ENCODE measurements around the gene EDIL3. TPM values are rescaled to one million over a fixed set of nuclear protein-coding genes. Genes with fewer than 3 reads are reported as not detected.

EDIL3 gene
- total RNA-seq, 1 donor from 2014 or later, result 220 TPM

DNA sequence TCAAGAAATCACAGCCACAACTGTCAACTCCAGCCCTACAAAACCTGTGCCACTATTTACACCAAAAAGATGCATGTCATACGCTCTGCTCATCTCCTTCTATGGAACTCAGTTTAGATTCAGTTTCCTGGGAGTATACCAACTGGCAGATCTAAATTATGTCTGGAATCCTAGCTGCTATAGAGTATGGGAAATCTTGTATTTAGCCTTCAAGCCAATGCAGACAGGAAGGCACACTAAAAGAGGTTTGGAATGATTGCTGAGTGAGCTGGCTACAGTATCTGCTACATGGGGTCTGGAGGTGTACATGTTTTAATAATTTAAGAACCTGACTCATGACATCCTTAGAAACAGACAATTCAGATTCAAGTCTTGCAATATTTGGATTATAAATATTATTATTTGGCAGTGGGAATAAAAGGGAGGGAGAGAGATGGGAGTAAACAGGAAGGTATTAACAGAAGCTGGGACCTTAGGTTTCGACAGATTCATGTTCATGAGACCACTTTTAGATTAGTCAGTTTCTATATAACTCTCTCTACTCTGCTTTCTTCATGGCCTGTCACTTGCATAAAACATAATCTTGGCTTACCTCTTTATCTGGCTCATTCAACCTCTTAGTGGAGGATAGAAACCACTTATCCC, 485.2 kb downstream of the EDIL3 start:
- TF ChIP-seq, protein P1, sequence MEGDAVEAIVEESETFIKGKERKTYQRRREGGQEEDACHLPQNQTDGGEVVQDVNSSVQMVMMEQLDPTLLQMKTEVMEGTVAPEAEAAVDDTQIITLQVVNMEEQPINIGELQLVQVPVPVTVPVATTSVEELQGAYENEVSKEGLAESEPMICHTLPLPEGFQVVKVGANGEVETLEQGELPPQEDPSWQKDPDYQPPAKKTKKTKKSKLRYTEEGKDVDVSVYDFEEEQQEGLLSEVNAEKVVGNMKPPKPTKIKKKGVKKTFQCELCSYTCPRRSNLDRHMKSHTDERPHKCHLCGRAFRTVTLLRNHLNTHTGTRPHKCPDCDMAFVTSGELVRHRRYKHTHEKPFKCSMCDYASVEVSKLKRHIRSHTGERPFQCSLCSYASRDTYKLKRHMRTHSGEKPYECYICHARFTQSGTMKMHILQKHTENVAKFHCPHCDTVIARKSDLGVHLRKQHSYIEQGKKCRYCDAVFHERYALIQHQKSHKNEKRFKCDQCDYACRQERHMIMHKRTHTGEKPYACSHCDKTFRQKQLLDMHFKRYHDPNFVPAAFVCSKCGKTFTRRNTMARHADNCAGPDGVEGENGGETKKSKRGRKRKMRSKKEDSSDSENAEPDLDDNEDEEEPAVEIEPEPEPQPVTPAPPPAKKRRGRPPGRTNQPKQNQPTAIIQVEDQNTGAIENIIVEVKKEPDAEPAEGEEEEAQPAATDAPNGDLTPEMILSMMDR (IDR thresholded peaks at IDR 0.05; ENCODE audit: partially characterized antibody, unreplicated experiment), result no peak
- DNase-seq, result no peak
- Mint-ChIP-seq H3K27me3 (ENCODE audit: unreplicated experiment) (no peaks in the 10 kb centered on the region), H3K4me3 (ENCODE audit: unreplicated experiment) (no peak overlapping the region), H3K36me3 (ENCODE audit: unreplicated experiment) (no peaks in the 10 kb centered on the region), H3K9me3 (ENCODE audit: unreplicated experiment) (peaks cover 3% of the 10 kb centered on the region), H3K4me1 (ENCODE audit: low read depth, unreplicated experiment) (no peaks in the 10 kb centered on the region), H3K27ac (ENCODE audit: unreplicated experiment) (no peak overlapping the region)

DNA sequence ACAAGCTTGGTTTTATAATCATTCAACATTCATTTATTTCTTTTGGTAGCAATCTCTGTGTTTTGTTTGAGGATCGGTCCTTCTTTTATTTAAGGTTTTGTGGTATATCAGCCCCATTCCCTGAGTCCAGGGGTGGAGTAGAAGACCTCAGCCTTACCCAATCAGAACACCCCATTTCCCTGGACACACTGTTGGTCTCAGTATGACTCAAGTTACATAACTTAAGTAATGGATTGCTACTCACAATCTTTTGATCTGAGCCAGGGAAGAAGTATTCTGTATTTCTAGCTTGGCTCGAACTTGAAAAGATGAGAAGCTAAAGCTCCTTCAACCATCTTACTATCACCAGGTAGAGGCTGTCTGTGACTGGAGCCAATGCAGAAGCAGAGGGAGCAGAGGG, 488.8 kb downstream of the EDIL3 start:
- Mint-ChIP-seq H3K4me3 (ENCODE audit: unreplicated experiment) (no peak overlapping the region), H3K9me3 (ENCODE audit: unreplicated experiment) (peaks cover 1% of the 10 kb centered on the region), H3K4me1 (ENCODE audit: low read depth, unreplicated experiment) (no peaks in the 10 kb centered on the region), H3K36me3 (ENCODE audit: unreplicated experiment) (no peaks in the 10 kb centered on the region), H3K27me3 (ENCODE audit: unreplicated experiment) (no peaks in the 10 kb centered on the region), H3K27ac (ENCODE audit: unreplicated experiment) (no peak overlapping the region)
- TF ChIP-seq, protein P1 (IDR thresholded peaks at IDR 0.05; ENCODE audit: partially characterized antibody, unreplicated experiment), result no peak
- no peak for DNase-seq

DNA sequence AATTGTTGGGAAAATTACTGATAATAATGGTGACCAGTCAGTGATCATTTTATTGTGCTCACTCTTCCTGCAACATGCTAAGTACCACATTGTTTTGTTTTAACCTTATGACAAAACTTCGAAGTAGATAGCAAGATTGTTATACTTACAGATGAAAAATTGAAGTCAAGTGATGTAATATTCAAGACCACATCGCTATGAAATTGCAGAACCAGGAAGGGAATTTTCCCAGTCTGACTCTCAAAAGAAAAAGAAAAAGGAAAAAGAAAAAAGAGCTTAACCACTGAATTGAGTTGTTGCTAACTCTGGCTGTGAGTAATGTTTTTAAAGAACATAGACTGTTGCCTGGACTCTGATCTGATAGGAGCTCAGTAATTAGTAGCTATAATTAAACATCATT, 493.4 kb downstream of the EDIL3 start:
- Mint-ChIP-seq H3K27me3 (ENCODE audit: unreplicated experiment) (no peaks in the 10 kb centered on the region), H3K4me1 (ENCODE audit: low read depth, unreplicated experiment) (no peaks in the 10 kb centered on the region), H3K4me3 (ENCODE audit: unreplicated experiment) (no peak overlapping the region), H3K9me3 (ENCODE audit: unreplicated experiment) (peaks cover 1% of the 10 kb centered on the region), H3K27ac (ENCODE audit: unreplicated experiment) (no peak overlapping the region), H3K36me3 (ENCODE audit: unreplicated experiment) (no peaks in the 10 kb centered on the region)
- TF ChIP-seq, protein P1 (IDR thresholded peaks at IDR 0.05; ENCODE audit: partially characterized antibody, unreplicated experiment), result no peak
- DNase-seq, result no peak
